ENCODE data around the gene IGF2BP2. TPM values are rescaled to one million over a fixed set of nuclear protein-coding genes. Genes with fewer than 3 reads are reported as not detected.
A peak's percentile ranks its signal among the peaks of the same experiment; 100 is the strongest.

The IGF2BP2 gene
- total and polyA plus RNA-seq, 9 of the 15 experiments (the other 6 are each of a cell fraction or from before 2014, with no cell fraction given), result 3.2 to 59.6 (median 30.5) TPM

DNA sequence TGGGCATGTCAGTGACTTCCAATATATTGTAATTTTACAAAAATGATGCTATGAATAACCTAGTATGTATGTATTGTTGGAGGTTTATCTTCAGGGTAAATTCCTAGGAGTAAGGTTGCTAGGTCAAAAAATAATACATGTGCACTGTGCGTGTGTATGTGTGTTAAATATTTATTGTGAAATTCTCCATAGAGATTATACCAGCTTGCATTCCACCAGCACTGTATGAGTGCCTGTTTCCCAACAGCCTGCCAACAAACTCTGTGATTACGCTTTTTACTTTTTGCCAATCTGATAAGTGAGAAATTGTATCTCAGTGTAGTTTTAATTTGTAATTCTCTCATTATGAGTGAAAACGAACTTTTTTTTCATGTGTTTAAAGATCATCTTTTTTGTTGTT is 12.6 kb upstream of the IGF2BP2 start (continued):
- TF ChIP-seq TCF3 (CRISPR knock-in tag; IDR thresholded peaks at IDR 0.05) (no peak), TARDBP (IDR thresholded peaks at IDR 0.05) (no peak), ZNF655 (CRISPR knock-in tag; IDR thresholded peaks at IDR 0.05) (no peak)

- H3K27ac ChIP-seq (ENCODE audit: extremely low read depth, low read depth, low read length), result no peak overlapping the region
- POLR2A ChIA-PET, result no interaction called here
- H3K27me3 ChIP-seq (ENCODE audit: control insufficient read depth in 2 of 2, insufficient read depth in 2 of 2, low read length in 2 of 2), result no peaks in the 10 kb centered on the region
- FAIRE-seq (no peak), ATAC-seq (no peak), DNase-seq (ENCODE audit: extremely low read depth in 1 of 4, low spot score in 3 of 4) (no peak)
- H3K4me3 ChIP-seq, result no peak overlapping the region
- no peaks in the 10 kb centered on the region for H4K20me1 ChIP-seq (replicated peaks; ENCODE audit: control insufficient read depth, insufficient read depth, low read length)
- H2AFZ ChIP-seq (ENCODE audit: low read depth, low read length), result no peak overlapping the region
- peaks cover 19% of the 10 kb centered on the region; the same call in 2 of the 3 replicates for H3K36me3 ChIP-seq (ENCODE audit: control insufficient read depth, insufficient read depth, low read length)
- no peak overlapping the region for H3K4me2 ChIP-seq (ENCODE audit: insufficient read depth, low read length)
- in situ Hi-C loops (cut with MboI) (no loop called here), intact Hi-C loops (cut with micrococcal nuclease) (no loop called here)
- no peaks in the 10 kb centered on the region for H3K9me1 ChIP-seq (ENCODE audit: control insufficient read depth, insufficient read depth, low read length)
- H3K9ac ChIP-seq (ENCODE audit: insufficient read depth in 1 of 2, low read depth in 2 of 2, low read length in 2 of 2), result no peak overlapping the region
- CTCF ChIA-PET (ENCODE audit: low intra/inter-chr PET ratio), result no interaction called here
- peaks cover 4% of the 10 kb centered on the region for H3K9me3 ChIP-seq (replicated peaks; ENCODE audit: control insufficient read depth, insufficient read depth, low read depth, low read length)
- no peaks in the 10 kb centered on the region; a peak in 1 of 5 replicates for H3K4me1 ChIP-seq (replicated peaks in 1 of 2; ENCODE audit: control insufficient read depth in 2 of 2, insufficient read depth in 2 of 2, low read length in 2 of 2)
- BruUV-seq (replicated peaks), result no TSS peak
- H3K79me2 ChIP-seq (ENCODE audit: control insufficient read depth, insufficient read depth, low read length), result no peaks in the 10 kb centered on the region
- no peak for TF ChIP-seq L3MBTL2 (IDR thresholded peaks at IDR 0.05)
- no peak for TF ChIP-seq POLR3G (IDR thresholded peaks at IDR 0.05; ENCODE audit: extremely low read depth, insufficient read length, insufficient replicate concordance)
- TF ChIP-seq, protein P1, sequence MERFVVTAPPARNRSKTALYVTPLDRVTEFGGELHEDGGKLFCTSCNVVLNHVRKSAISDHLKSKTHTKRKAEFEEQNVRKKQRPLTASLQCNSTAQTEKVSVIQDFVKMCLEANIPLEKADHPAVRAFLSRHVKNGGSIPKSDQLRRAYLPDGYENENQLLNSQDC (CRISPR knock-in tag; IDR thresholded peaks at IDR 0.05), result no peak
- TF ChIP-seq ZNF263 (CRISPR knock-in tag; IDR thresholded peaks at IDR 0.05; ENCODE audit: borderline replicate concordance), result no peak
- no peak for TF ChIP-seq HMG20B (CRISPR knock-in tag; IDR thresholded peaks at IDR 0.05)
- no peak for TF ChIP-seq ZNF408 (CRISPR knock-in tag; IDR thresholded peaks at IDR 0.05; ENCODE audit: low read depth)
- no peak for TF ChIP-seq FOXP1 (CRISPR knock-in tag; IDR thresholded peaks at IDR 0.05)
- TF ChIP-seq RUNX1 (IDR thresholded peaks at IDR 0.05; ENCODE audit: low read depth), result no peak
- no peak for TF ChIP-seq BHLHE40 (IDR thresholded peaks at IDR 0.05; ENCODE audit: low read length)
- no peak for TF ChIP-seq ARID2 (IDR thresholded peaks at IDR 0.05)
- TF ChIP-seq CCAR2 (IDR thresholded peaks at IDR 0.05; ENCODE audit: low read depth, low read length), result no peak
- peak; percentile 66 for TF ChIP-seq MAFG (tag; conservative IDR thresholded peaks at IDR 0.05)
- TF ChIP-seq ZNF280A (IDR thresholded peaks at IDR 0.05; ENCODE audit: low read depth, partially characterized antibody), result no peak
- TF ChIP-seq HNRNPL (IDR thresholded peaks at IDR 0.05; ENCODE audit: low read depth, low read length), result no peak
- TF ChIP-seq MNT (conservative IDR thresholded peaks at IDR 0.05), result no peak
- 0 out of 2 replicates have a peak, but pooled peaks have one; percentile 15 for TF ChIP-seq NFE2 (IDR thresholded peaks at IDR 0.05; ENCODE audit: low read depth)
- TF ChIP-seq C11orf30 (IDR thresholded peaks at IDR 0.05; ENCODE audit: low read depth), result peak; percentile 43; the same call in 1 of the 2 replicates
- no peak for TF ChIP-seq ZNF274 (IDR thresholded peaks at IDR 0.05; ENCODE audit: borderline replicate concordance, low read depth, low read length)
Measured at GRCh38 chr3:185831990-185832389, 7.1 kb upstream of the IGF2BP2 start.
